Camera-type eye (tissue), 1 donor: Measurements from ENCODE around the gene MRPL47. TPM values are rescaled to one million over a fixed set of nuclear protein-coding genes. Genes with fewer than 3 reads are reported as not detected.

Source experiments
- total RNA-seq: library from RNA; depleted of rRNA; stranded (reverse); fragments of >200 nt; gene quantifications from one replicate; pipeline ENCODE4 v1.2.3, GENCODE V29; 2014

The MRPL47 gene
- total RNA-seq: 19.0 TPM

DNA sequence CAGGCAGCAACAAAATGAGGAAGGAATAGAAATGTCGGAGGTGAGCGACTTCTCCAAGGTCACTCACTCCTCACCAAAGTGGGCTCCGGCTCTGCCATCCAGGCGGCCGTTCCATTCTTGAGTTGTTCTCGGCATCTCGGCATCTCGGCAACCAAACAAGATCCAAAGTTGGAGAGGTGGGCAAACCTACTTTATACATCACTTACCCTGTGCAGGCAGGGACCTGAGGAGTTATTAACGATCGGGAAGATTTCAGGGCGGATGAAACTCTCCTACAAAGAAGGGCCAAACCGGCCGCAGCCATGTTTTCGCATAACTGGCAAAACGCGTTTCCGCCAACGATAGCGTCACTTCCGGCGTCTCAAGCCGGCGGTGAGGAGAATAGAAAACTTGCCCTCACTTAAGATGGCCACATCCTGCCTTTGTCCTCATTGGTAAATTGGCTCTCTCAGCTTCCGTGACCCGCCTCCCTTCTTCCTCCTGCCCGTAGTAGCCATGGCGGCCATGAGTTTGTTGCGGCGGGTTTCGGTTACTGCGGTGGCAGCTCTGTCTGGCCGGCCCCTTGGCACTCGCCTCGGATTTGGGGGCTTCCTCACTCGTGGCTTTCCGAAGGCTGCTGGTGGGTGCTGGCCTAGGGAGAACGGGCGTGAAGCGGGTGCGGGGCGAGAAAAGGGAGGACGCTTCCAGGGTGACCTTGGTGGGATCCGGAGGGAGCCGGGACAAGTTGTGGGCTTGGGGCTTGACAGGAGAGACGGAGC, at the start of gene MRPL47, which contains the start of gene NDUFB5:
MRPL47 (minus strand) TSS at position 318 of the 758 bp plus-strand sequence; CDS start at position 304, 14 bp downstream.
NDUFB5 (plus strand) TSS at position 474 of the 758 bp plus-strand sequence; CDS start at position 496, 22 bp downstream.

DNA sequence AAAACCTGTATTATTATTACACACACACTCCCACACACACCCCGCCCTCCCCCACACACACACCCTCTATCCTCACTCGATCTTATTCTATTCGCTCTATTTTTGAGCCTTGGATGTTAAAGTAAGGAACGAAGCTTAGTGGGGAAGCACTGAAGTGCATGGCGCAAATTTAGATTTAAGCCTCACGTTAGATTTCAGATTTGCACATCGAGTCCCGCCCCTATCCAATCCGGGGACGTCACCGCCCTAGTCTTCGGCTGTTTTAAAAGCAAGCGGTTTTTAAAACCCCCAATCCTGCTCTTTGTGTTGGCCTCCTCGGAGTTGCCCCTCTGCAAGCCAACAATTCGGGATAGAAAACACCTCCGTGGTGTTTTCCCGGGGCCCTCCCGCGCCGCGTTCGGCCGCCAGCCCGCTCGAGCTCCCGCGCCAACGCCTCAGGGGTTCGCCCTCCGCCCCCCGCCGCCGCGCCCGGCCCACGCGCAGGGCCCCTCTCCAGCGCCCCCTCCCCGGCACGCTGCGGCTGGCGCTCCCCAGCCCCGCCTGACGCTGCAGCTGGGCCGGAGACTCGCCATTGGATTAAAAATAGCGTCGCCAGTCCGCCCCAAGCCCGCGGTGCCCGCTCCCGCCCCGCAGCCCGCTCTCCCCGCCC, 48.1 kb upstream of the MRPL47 start, which contains the start of gene USP13:
USP13 (plus strand) TSS at position 594 of the 649 bp plus-strand sequence. CDS start 186 bp downstream, outside the sequence.

DNA sequence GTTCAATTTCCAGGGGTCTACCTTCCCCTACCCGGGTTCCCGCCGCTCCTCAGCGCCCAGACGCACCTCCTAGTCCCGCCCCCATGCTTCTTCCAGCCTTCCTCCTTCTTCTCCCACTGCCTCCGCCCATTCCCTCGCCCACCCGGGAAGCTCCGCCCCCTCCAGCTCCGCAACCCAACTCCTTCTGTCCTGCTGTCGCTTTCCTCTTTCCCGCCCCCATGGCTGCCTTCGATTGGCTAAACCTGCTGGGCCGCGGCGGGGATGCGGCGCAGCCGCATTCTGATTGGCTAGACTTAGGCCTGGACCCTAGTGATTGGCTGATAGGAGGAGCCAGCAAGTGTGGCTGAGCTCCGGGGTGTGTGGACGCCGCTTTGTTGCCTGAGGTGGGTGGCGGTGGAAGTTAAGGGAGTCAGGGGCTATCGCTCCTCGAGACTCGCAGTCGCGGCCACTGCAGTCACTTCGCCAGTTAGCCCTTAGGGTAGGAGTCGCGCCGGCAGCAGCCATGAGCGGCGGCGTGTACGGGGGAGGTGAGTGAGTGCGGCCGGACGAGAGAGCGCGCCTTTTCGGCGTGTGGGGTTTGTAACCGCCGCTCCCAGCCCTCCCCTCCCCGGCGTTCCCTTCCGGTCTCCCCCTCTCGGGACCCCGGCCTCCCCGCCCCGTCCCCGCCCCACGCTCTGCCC, 41.7 kb downstream of the MRPL47 start, which contains the start of gene ACTL6A:
ACTL6A (plus strand) TSS at position 336 of the 680 bp plus-strand sequence; CDS start at position 503, 167 bp downstream.

Other genes with a start within 250 kb of the MRPL47 start
- 46.9 TPM for gene GNB4, start 153.2 kb downstream of the MRPL47 start, total RNA-seq
- 88.4 TPM for gene ACTL6A, start 41.7 kb downstream of the MRPL47 start, total RNA-seq
- 112 TPM for gene NDUFB5, start 156 bp upstream of the MRPL47 start, total RNA-seq
- gene USP13, start 48.4 kb upstream of the MRPL47 start, total RNA-seq: 17.2 TPM